Measurements from ENCODE around the gene TYMS.
A peak's percentile ranks its signal among the peaks of the same experiment; 100 is the strongest.

Gene TYMS

GRCh38 chr18:712401-713134, 55.1 kb downstream of the TYMS start, which contains the start of gene ENOSF1:
ENOSF1 (minus strand) TSS chr18:712630; CDS start chr18:712587, 43 bp downstream.
- DNase-seq = peak; percentile 77 to 79

- DNase-seq = no peak
Observed at GRCh38 chr18:713135-713490, 55.7 kb downstream of the TYMS start.

- DNase-seq = peak; percentile 10 to 26
Observed at GRCh38 chr18:715626-716025, 58.2 kb downstream of the TYMS start.

- no peak for DNase-seq
Observed at GRCh38 chr18:717003-717402, 59.5 kb downstream of the TYMS start.

All from activated CD4-positive, alpha-beta T cell treated with anti-CD3 and anti-CD28 coated beads for 4 hours (primary cell).